ENCODE results near the gene SLC26A11. TPM values are rescaled to one million over a fixed set of nuclear protein-coding genes. Genes with fewer than 3 reads are reported as not detected.

Gene SLC26A11
- total RNA-seq, 1 donor from 2014 or later = 23.6 TPM

- DNase-seq (ENCODE audit: extremely low spot score, unreplicated experiment) = no peak
These were observed 6.0 kb upstream of the SLC26A11 start for GRCh38 chr17:80214012-80214877.

GRCh38 chr17:80214878-80215210 is 5.4 kb upstream of the SLC26A11 start:
- Mint-ChIP-seq H3K4me1 (ENCODE audit: unreplicated experiment) (peaks cover 12% of the 10 kb centered on the region), H3K36me3 (peaks cover 9% of the 10 kb centered on the region), H3K27me3 (no peaks in the 10 kb centered on the region), H3K27ac (no peak overlapping the region), H3K4me3 (no peak overlapping the region), H3K9me3 (no peaks in the 10 kb centered on the region)
- no peak for TF ChIP-seq CTCF (conservative IDR thresholded peaks at IDR 0.05)
- no peak for DNase-seq (ENCODE audit: extremely low spot score, unreplicated experiment)

More at GRCh38 chr17:80214012-80214877, 6.0 kb upstream of the SLC26A11 start:
- H3K9me3 Mint-ChIP-seq = no peaks in the 10 kb centered on the region
- no peak for TF ChIP-seq CTCF (conservative IDR thresholded peaks at IDR 0.05)
- H3K36me3 Mint-ChIP-seq = peaks cover 9% of the 10 kb centered on the region
- no peak overlapping the region for H3K4me3 Mint-ChIP-seq
- H3K27me3 Mint-ChIP-seq = no peaks in the 10 kb centered on the region
- H3K27ac Mint-ChIP-seq = no peak overlapping the region
- peaks cover 8% of the 10 kb centered on the region for H3K4me1 Mint-ChIP-seq (ENCODE audit: unreplicated experiment)

GRCh38 chr17:80216473-80217456 is 3.5 kb upstream of the SLC26A11 start:
- TF ChIP-seq CTCF (conservative IDR thresholded peaks at IDR 0.05) = no peak
- Mint-ChIP-seq H3K9me3 (no peaks in the 10 kb centered on the region), H3K4me3 (peak overlapping the region; percentile 34), H3K27me3 (no peaks in the 10 kb centered on the region), H3K4me1 (ENCODE audit: unreplicated experiment) (peaks cover 12% of the 10 kb centered on the region), H3K36me3 (peaks cover 9% of the 10 kb centered on the region), H3K27ac (peak overlapping the region; percentile 29)
- no peak for DNase-seq (ENCODE audit: extremely low spot score, unreplicated experiment)

- no peaks in the 10 kb centered on the region for H3K9me3 Mint-ChIP-seq
- DNase-seq (ENCODE audit: extremely low spot score, unreplicated experiment) = no peak
- no peak overlapping the region for H3K27ac Mint-ChIP-seq
- H3K4me1 Mint-ChIP-seq (ENCODE audit: unreplicated experiment) = peaks cover 12% of the 10 kb centered on the region
- H3K27me3 Mint-ChIP-seq = no peaks in the 10 kb centered on the region
- TF ChIP-seq CTCF (conservative IDR thresholded peaks at IDR 0.05) = no peak
- H3K4me3 Mint-ChIP-seq = peak overlapping the region; percentile 34
- peaks cover 9% of the 10 kb centered on the region for H3K36me3 Mint-ChIP-seq
These were observed 2.4 kb upstream of the SLC26A11 start for GRCh38 chr17:80217703-80218362.

- H3K4me3 Mint-ChIP-seq = peak overlapping the region; percentile 94
- H3K4me1 Mint-ChIP-seq (ENCODE audit: unreplicated experiment) = peaks cover 12% of the 10 kb centered on the region
- H3K9me3 Mint-ChIP-seq = no peaks in the 10 kb centered on the region
- no peak for TF ChIP-seq CTCF (conservative IDR thresholded peaks at IDR 0.05)
- no peaks in the 10 kb centered on the region for H3K27me3 Mint-ChIP-seq
- no peak for DNase-seq (ENCODE audit: extremely low spot score, unreplicated experiment)
- peaks cover 9% of the 10 kb centered on the region for H3K36me3 Mint-ChIP-seq
- no peak overlapping the region for H3K27ac Mint-ChIP-seq
These were observed 1.8 kb upstream of the SLC26A11 start for GRCh38 chr17:80218391-80218790.

Measured in type B pancreatic cell (in vitro differentiated cells).